NB4 (cell line): ENCODE results near the gene RHPN2.
"Not testable (repeated sequence)": the region's sequence is repeated elsewhere in the genome, so short reads cannot be mapped to it uniquely, and the experiment has no call there.

Experiments
- DNase-seq: peaks from one replicate; pipeline ENCODE4 v3.0.0; 2010; ENCODE audit warnings: low read depth
- H3K4me3 ChIP-seq: one replicate; pipeline ENCODE4 v1.5.1; 2011; ENCODE audit warnings: mild to moderate bottlenecking, low read depth, low read length, moderate library complexity
- CTCF ChIP-seq: IDR thresholded peaks from one replicate; pipeline ENCODE4 v1.5.1; 2012; ENCODE audit warnings: low read depth, low read length
- MYC ChIP-seq: IDR thresholded peaks from 2 replicates; pipeline ENCODE4 v1.6.1; 2011; ENCODE audit warnings: low read depth, low read length
- POLR2A ChIP-seq: IDR thresholded peaks from 2 replicates; pipeline ENCODE4 v1.6.1; 2011; ENCODE audit warnings: mild to moderate bottlenecking; ENCODE audit not compliant: insufficient read length; ENCODE audit errors: extremely low read depth
- TF ChIP-seq, protein P1 (sequence below): IDR thresholded peaks from 2 replicates; pipeline ENCODE4 v1.6.1; 2011; ENCODE audit warnings: low read depth, low read length

The RHPN2 gene

DNA sequence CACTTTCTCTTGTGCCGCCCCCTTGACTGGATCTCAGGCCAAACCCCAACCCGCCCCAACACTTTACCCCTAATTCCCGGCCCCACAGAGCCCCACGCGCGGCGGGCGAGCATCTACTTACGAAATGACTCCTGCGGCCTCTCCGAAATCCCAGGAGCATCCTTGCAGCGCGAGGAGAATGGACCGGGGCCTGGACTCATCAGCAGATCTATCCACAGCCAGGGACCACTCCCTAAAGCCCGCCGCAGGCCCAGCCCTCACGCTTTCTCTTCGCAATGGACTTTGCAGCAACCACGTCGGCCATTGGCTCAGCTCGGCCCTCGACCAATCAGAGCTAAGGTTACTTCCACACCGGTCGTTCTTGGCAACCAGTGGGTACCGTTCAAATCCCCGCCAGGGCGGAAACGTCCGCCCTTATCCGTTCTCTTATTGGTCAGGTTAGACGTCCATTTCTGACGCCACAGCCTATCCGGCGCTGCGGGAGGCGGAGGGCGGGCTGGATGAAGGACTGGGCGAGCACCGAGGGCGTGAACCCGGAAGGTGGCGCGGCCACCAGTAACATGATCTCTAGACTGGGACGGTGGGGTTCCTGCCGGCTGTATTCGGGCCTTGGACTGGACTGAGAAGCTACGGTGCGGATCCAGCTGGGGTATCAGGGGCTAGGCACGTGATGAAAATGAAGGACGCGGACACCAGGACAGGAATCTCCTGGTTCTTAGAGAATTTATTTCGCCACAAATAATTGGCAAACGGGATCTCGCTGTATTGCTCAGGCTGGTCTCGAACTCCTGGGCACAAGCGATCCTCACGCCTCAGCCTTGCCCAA is 92.8 kb downstream of the RHPN2 start, which contains the start of the genes CEP89 and FAAP24:
TSS of gene CEP89 (minus strand) at position 244 of the 826 bp plus-strand sequence. CDS start at position 160, 84 bp downstream.
TSS of gene FAAP24 (plus strand) at position 528 of the 826 bp plus-strand sequence. CDS start 955 bp downstream, outside the sequence.
- peak; percentile 97 for DNase-seq
- TF ChIP-seq CTCF (no peak), POLR2A (peak; percentile 54), MYC (peak; percentile 5; the same call in 1 of the 2 replicates)
- TF ChIP-seq, protein P1, sequence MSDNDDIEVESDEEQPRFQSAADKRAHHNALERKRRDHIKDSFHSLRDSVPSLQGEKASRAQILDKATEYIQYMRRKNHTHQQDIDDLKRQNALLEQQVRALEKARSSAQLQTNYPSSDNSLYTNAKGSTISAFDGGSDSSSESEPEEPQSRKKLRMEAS, result peak; percentile 42; the same call in 1 of the 2 replicates
- peak within 1 kb of the TSS; percentile 85 for H3K4me3 ChIP-seq

GRCh38 chr19:32971012-32971595 is 93.6 kb downstream of the RHPN2 start:
- TF ChIP-seq, protein P1, result no peak
- TF ChIP-seq CTCF (no peak), POLR2A (no peak), MYC (no peak)
- DNase-seq, result no peak
- peak overlapping the region; percentile 78 for H3K4me3 ChIP-seq

GRCh38 chr19:32969549-32969948 is 95.1 kb downstream of the RHPN2 start:
- no peak overlapping the region for H3K4me3 ChIP-seq
- TF ChIP-seq MYC (no peak), POLR2A (no peak), CTCF (no peak)
- TF ChIP-seq, protein P1, result no peak

DNA sequence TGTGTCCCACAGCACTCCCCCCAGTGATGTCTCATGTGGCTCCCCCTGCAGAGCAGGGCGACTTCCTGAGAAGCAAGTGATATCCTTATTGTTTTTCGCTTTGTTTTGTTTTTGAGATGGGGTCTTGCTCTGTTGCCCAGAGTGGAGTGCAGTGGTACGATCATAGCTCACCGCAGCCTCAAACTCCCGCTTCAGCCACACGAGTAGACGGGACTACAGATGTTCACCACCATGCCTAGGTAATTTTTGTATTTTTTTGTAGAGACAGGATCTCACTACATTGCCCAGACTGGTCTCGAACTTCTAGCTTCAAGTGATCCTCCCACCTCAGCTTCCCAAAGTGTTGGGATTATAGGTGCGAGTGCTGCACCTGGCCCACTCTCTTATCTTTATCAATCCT is 97.9 kb downstream of the RHPN2 start:
- no peak for DNase-seq
- TF ChIP-seq, protein P1, result no peak
- no peak for TF ChIP-seq CTCF
- no peak for TF ChIP-seq MYC
- TF ChIP-seq POLR2A, result no peak
- no peak overlapping the region for H3K4me3 ChIP-seq

More at GRCh38 chr19:32969549-32969948, 95.1 kb downstream of the RHPN2 start:
- no peak for DNase-seq

DNA sequence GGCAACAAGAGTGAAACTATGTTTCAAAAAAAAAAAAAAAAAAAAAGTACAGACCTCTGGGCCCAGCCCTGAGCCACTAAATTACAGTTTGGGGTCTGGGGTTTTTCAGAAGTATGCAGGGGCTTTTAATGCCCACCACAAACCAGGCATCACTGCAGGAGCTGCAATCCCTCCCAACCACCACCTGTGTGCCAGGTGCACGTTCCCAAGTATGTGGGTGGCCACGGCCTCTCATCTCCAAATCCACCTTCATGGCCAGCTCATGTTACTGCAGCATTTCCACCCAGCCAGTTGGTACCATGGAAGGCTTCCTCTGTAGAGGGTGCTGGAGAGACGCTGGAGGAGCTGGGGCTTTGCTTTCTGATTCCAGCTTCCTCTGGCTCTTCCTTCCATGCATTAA is 119.4 kb downstream of the RHPN2 start:
- no peak overlapping the region for H3K4me3 ChIP-seq
- no peak for DNase-seq
- no peak for TF ChIP-seq POLR2A

GRCh38 chr19:32941273-32941672 is 123.4 kb downstream of the RHPN2 start:
- DNase-seq, H3K4me3 ChIP-seq: not testable (repeated sequence)
